Measurements from ENCODE around the gene XKR8. TPM values are rescaled to one million over a fixed set of nuclear protein-coding genes. Genes with fewer than 3 reads are reported as not detected.

Gene XKR8, protein sequence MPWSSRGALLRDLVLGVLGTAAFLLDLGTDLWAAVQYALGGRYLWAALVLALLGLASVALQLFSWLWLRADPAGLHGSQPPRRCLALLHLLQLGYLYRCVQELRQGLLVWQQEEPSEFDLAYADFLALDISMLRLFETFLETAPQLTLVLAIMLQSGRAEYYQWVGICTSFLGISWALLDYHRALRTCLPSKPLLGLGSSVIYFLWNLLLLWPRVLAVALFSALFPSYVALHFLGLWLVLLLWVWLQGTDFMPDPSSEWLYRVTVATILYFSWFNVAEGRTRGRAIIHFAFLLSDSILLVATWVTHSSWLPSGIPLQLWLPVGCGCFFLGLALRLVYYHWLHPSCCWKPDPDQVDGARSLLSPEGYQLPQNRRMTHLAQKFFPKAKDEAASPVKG
- 1.2 and 2.3 TPM in 2 replicates for total RNA-seq (2011; cell fraction: chromatin; rRNA removed; ENCODE audit: low replicate concordance)
- total RNA-seq (2011; cell fraction: nucleolus; rRNA removed): 3.8 and 4.8 TPM in 2 replicates
- total RNA-seq (2011; cell fraction: nucleoplasm; rRNA removed): 2.4 and 2.9 TPM in 2 replicates
- total RNA-seq (2014; rRNA removed) (0.45 and 0.86 TPM in 2 replicates), total RNA-seq (2014; rRNA removed; fragmentation: Illumina TruSeq; extraction: Trizol) (0.58 and 0.99 TPM in 2 replicates), total RNA-seq (2015; rRNA removed; fragmentation: Illumina TruSeq; extraction: Trizol) (1.9 and 2.2 TPM in 2 replicates), total RNA-seq (2021) (2.5 and 2.8 TPM in 2 replicates), polyA plus RNA-seq (2011; rRNA removed) (1.8 and 3.1 TPM in 2 replicates), polyA plus RNA-seq (2014; fragmentation: Illumina TruSeq; extraction: Trizol) (1.7 and 2.1 TPM in 2 replicates), polyA plus RNA-seq (2014; fragmentation: Nextera tagmentation; extraction: Ambion mirVana) (under 1 TPM; 0.49 to 0.73 TPM), polyA plus RNA-seq (2014; rRNA removed) (1.9 and 2.5 TPM in 2 replicates), polyA minus RNA-seq (2011; rRNA and poly(A)+ RNA removed) (1.5 and 1.7 TPM in 2 replicates), Bru-seq, nascent RNA (percentile 42 among the genes with signal in this experiment), BruChase-seq, experiment 1, labeled RNA remaining after a 2-hour chase (percentile 42 among the genes with signal in this experiment), BruChase-seq, experiment 2, labeled RNA remaining after a 6-hour chase (percentile 45 among the genes with signal in this experiment)
- 2.7 and 4.9 TPM in 2 replicates for polyA plus RNA-seq (2011; cell fraction: cytosol; rRNA removed)
- 2.5 and 2.6 TPM in 2 replicates for polyA plus RNA-seq (2011; cell fraction: nucleus; rRNA removed)
- polyA plus RNA-seq (2012): 2.1 and 2.9 TPM in 2 replicates
- 0.95 and 7.0 TPM in 2 replicates for polyA minus RNA-seq (2011; cell fraction: cytosol; rRNA and poly(A)+ RNA removed)
- polyA minus RNA-seq (2011; cell fraction: nucleus; rRNA and poly(A)+ RNA removed): 0.67 and 1.2 TPM in 2 replicates
- long read RNA-seq, experiment 1, transcript XKR8-201 (3 exons, 2,692 nt): major isoform, 9 of 14 reads
- long read RNA-seq, experiment 1, partial matches to known transcripts: 2 of 14 reads
- long read RNA-seq, experiment 1, other reads (novel, unspliced or antisense): 3 of 14 reads
- long read RNA-seq, experiment 2, partial matches to known transcripts: 0 of 4 reads
- long read RNA-seq, experiment 2, other reads (novel, unspliced or antisense): 1 of 4 reads
- long read RNA-seq, experiment 3, partial matches to known transcripts: 0 of 2 reads
- long read RNA-seq, experiment 3, other reads (novel, unspliced or antisense): 0 of 2 reads

DNA sequence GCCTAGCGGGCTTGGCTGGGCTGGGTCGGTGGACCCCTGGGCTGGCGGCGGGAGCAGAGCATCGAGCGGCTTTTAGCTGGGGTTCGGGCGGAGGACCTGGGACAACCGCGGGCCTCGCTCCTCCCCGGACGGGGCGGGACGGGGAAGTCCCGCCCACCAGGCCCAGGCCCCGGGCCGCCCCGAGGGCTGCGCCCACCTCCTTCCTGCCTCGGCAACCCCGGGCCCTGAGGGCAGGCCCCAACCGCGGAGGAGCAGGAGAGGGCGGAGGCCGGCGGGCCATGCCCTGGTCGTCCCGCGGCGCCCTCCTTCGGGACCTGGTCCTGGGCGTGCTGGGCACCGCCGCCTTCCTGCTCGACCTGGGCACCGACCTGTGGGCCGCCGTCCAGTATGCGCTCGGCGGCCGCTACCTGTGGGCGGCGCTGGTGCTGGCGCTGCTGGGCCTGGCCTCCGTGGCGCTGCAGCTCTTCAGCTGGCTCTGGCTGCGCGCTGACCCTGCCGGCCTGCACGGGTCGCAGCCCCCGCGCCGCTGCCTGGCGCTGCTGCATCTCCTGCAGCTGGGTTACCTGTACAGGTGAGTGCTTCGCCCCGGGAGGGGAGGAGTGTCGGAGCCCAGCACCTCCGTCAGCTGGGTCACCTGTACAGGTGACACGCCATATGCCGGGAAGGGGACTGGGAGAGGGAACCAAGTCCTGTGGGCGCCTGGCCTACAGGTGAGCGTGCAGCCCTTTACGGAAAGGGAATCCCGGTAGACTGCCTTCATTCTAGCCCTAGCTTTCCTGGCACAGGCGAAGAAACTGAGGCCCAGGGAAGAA, at the start of gene XKR8:
XKR8 (plus strand) TSS at position 182 of the 812 bp plus-strand sequence; CDS start at position 279, 97 bp downstream.
- H4K20me1 ChIP-seq (replicated peaks; ENCODE audit: control insufficient read depth, insufficient read depth, low read length): no peaks in the 10 kb centered on the region
- peaks cover 0 to 28% of the 10 kb centered on the region in 2 experiments; a peak in 3 of 5 replicates for H3K4me1 ChIP-seq (replicated peaks in 1 of 2; ENCODE audit: control insufficient read depth in 2 of 2, insufficient read depth in 2 of 2, low read length in 2 of 2)
- H3K4me3 ChIP-seq: peak within 1 kb of the TSS; percentile 39
- intact Hi-C loops (cut with micrococcal nuclease): no loop called here
- peak within 1 kb of the TSS; percentile 80 for H2AFZ ChIP-seq (ENCODE audit: low read depth, low read length)
- in situ Hi-C loops (cut with MboI): no loop called here
- no TSS peak for BruUV-seq (replicated peaks)
- H3K27ac ChIP-seq (ENCODE audit: extremely low read depth, low read depth, low read length): peak within 1 kb of the TSS; percentile 61; the same call in 2 of the 3 replicates
- no peak for FAIRE-seq
- peak within 1 kb of the TSS; percentile 69; the same call in 1 of the 2 replicates for H3K4me2 ChIP-seq (ENCODE audit: insufficient read depth, low read length)
- no peaks in the 10 kb centered on the region for H3K9me1 ChIP-seq (ENCODE audit: control insufficient read depth, insufficient read depth, low read length)
- no peaks in the 10 kb centered on the region for H3K79me2 ChIP-seq (ENCODE audit: control insufficient read depth, insufficient read depth, low read length)
- peak; percentile 64 to 87 (median 82) for DNase-seq (ENCODE audit: extremely low read depth in 1 of 4, low spot score in 3 of 4)
- peaks cover 0 to 2% of the 10 kb centered on the region in 2 experiments; a peak in 1 of 5 replicates for H3K27me3 ChIP-seq (ENCODE audit: control insufficient read depth in 2 of 2, insufficient read depth in 2 of 2, low read length in 2 of 2)
- POLR2A ChIA-PET: interaction anchor here (0.7 to 1.0 kb wide), 2 partner anchors 12 to 18 kb away, joined by 3 to 4 read pairs; no protein-coding TSS in a partner anchor
- no peaks in the 10 kb centered on the region for H3K9me3 ChIP-seq (replicated peaks; ENCODE audit: control insufficient read depth, insufficient read depth, low read depth, low read length)
- WGBS (ENCODE audit: insufficient coverage, low coverage, missing lambda C conversion rate): 68% methylated on average over 43 of the region's 68 CpGs
- no peaks in the 10 kb centered on the region for H3K36me3 ChIP-seq (ENCODE audit: control insufficient read depth, insufficient read depth, low read length)
- ATAC-seq: peak; percentile 88
- CTCF ChIA-PET (ENCODE audit: low intra/inter-chr PET ratio): no interaction called here
- peak within 1 kb of the TSS; percentile 50 to 82 for H3K9ac ChIP-seq (ENCODE audit: insufficient read depth in 1 of 2, low read depth in 2 of 2, low read length in 2 of 2)
- TF ChIP-seq CCNT2 (IDR thresholded peaks at IDR 0.05; ENCODE audit: borderline replicate concordance, extremely low read depth, insufficient read length, low read depth, low read length): peak; percentile 14
- no peak for TF ChIP-seq RBM25 (IDR thresholded peaks at IDR 0.05; ENCODE audit: low read depth, low read length, severe bottlenecking)
- peak; percentile 75 for TF ChIP-seq POLR2G (IDR thresholded peaks at IDR 0.05; ENCODE audit: low read depth, low read length)
- TF ChIP-seq ATF1 (CRISPR knock-in tag; IDR thresholded peaks at IDR 0.05): no peak
- TF ChIP-seq ATF1 (tag; IDR thresholded peaks at IDR 0.05): no peak
- 0 out of 2 replicates have a peak, but pooled peaks have one; percentile 53 for TF ChIP-seq ZNF282 (CRISPR knock-in tag; IDR thresholded peaks at IDR 0.05)
- TF ChIP-seq MAX (CRISPR knock-in tag; IDR thresholded peaks at IDR 0.05): 0 out of 2 replicates have a peak, but pooled peaks have one; percentile 7
- TF ChIP-seq PRMT5 (CRISPR knock-in tag; IDR thresholded peaks at IDR 0.05): no peak
- TF ChIP-seq ZNF23 (CRISPR knock-in tag; IDR thresholded peaks at IDR 0.05): no peak
- TF ChIP-seq STAG1 (CRISPR knock-in tag; IDR thresholded peaks at IDR 0.05; ENCODE audit: borderline replicate concordance): peak; percentile 15; the same call in 1 of the 2 replicates
- peak; percentile 50; the same call in 1 of the 2 replicates for TF ChIP-seq CTBP1 (IDR thresholded peaks at IDR 0.05; ENCODE audit: borderline replicate concordance)
- peak; percentile 37; the same call in 1 of the 2 replicates for TF ChIP-seq MTA3 (IDR thresholded peaks at IDR 0.05; ENCODE audit: borderline replicate concordance)
- no peak for TF ChIP-seq MTA1 (IDR thresholded peaks at IDR 0.05; ENCODE audit: borderline replicate concordance)
- peak; percentile 92 for TF ChIP-seq NCOA6 (IDR thresholded peaks at IDR 0.05)
- no peak for TF ChIP-seq NR1H2 (CRISPR knock-in tag; IDR thresholded peaks at IDR 0.05)
